BLaER1 (cell line): ENCODE data around the gene CAMLG.
"Not testable (repeated sequence)": the region's sequence is repeated elsewhere in the genome, so short reads cannot be mapped to it uniquely, and the experiment has no call there.

Experiments used
- H3K27ac ChIP-seq: shearing (Covaris generic); formaldehyde crosslinking; 2 replicates; pipeline ENCODE4 v1.8.1; 2022
- H3K27me3 ChIP-seq: shearing (Covaris generic); formaldehyde crosslinking; 2 replicates; pipeline ENCODE4 v1.8.1; 2022
- H3K36me3 ChIP-seq: shearing (Covaris generic); formaldehyde crosslinking; 2 replicates; pipeline ENCODE4 v1.8.1; 2022
- H3K4me1 ChIP-seq: shearing (Covaris generic); formaldehyde crosslinking; 2 replicates; pipeline ENCODE4 v1.8.1; 2022
- H3K4me2 ChIP-seq: shearing (Covaris generic); formaldehyde crosslinking; 2 replicates; pipeline ENCODE4 v1.8.1; 2022
- H3K4me3 ChIP-seq: shearing (Covaris generic); formaldehyde crosslinking; 2 replicates; pipeline ENCODE4 v1.8.1; 2022
- H3K9ac ChIP-seq: shearing (Covaris generic); formaldehyde crosslinking; 2 replicates; pipeline ENCODE4 v1.8.1; 2022
- H3K9me3 ChIP-seq: shearing (Covaris generic); formaldehyde crosslinking; 2 replicates; pipeline ENCODE4 v1.8.1; 2022
- H4K20me1 ChIP-seq: shearing (Covaris generic); formaldehyde crosslinking; 2 replicates; pipeline ENCODE4 v1.8.1; 2022
- Cebpa-rat ChIP-seq: shearing (Covaris generic); IDR thresholded peaks from 2 replicates; pipeline ENCODE4 v1.8.1; 2022

Gene CAMLG

GRCh38 chr5:134736173-134736812 is 2.1 kb upstream of the CAMLG start:
- Histone ChIP-seq H3K4me1 (peaks cover 23% of the 10 kb centered on the region), H3K27me3 (no peaks in the 10 kb centered on the region), H3K36me3 (peaks cover 8% of the 10 kb centered on the region), H3K9ac (no peak overlapping the region), H4K20me1 (peaks cover 17% of the 10 kb centered on the region; the same call in 1 of the 2 replicates), H3K4me3 (no peak overlapping the region), H3K9me3 (no peaks in the 10 kb centered on the region), H3K4me2 (no peak overlapping the region), H3K27ac (no peak overlapping the region)
- TF ChIP-seq Cebpa-rat, result no peak

- Histone ChIP-seq H3K4me1 (peaks cover 23% of the 10 kb centered on the region), H3K27me3 (no peaks in the 10 kb centered on the region), H3K36me3 (peaks cover 33% of the 10 kb centered on the region), H4K20me1 (peaks cover 29% of the 10 kb centered on the region; the same call in 1 of the 2 replicates), H3K9me3 (no peaks in the 10 kb centered on the region), H3K4me2 (peak overlapping the region; percentile 90), H3K9ac (peak overlapping the region; percentile 83), H3K4me3 (peak overlapping the region; percentile 77), H3K27ac (peak overlapping the region; percentile 82)
- TF ChIP-seq Cebpa-rat, result peak; percentile 11; the same call in 1 of the 2 replicates
Observed at GRCh38 chr5:134738963-134739661, 764 bp downstream of the CAMLG start.

GRCh38 chr5:134741052-134741451 is 2.7 kb downstream of the CAMLG start:
- Histone ChIP-seq H3K4me1 (peaks cover 23% of the 10 kb centered on the region), H3K27me3 (no peaks in the 10 kb centered on the region), H3K4me2 (no peak overlapping the region), H3K27ac (no peak overlapping the region), H3K4me3 (no peak overlapping the region), H3K9ac (no peak overlapping the region), H3K36me3 (peaks cover 49% of the 10 kb centered on the region), H4K20me1 (peaks cover 29% of the 10 kb centered on the region; the same call in 1 of the 2 replicates), H3K9me3 (no peaks in the 10 kb centered on the region)
- no peak for TF ChIP-seq Cebpa-rat

- Histone ChIP-seq H3K4me2 (no peak overlapping the region), H3K4me3 (no peak overlapping the region), H3K27ac (no peak overlapping the region), H3K4me1 (peaks cover 23% of the 10 kb centered on the region), H3K27me3 (no peaks in the 10 kb centered on the region), H3K36me3 (peaks cover 49% of the 10 kb centered on the region), H3K9me3 (no peaks in the 10 kb centered on the region), H4K20me1 (peaks cover 29% of the 10 kb centered on the region; the same call in 1 of the 2 replicates), H3K9ac (no peak overlapping the region)
- TF ChIP-seq Cebpa-rat, result no peak
Observed at GRCh38 chr5:134742134-134742533, 3.8 kb downstream of the CAMLG start.

GRCh38 chr5:134749415-134749814 is 11.1 kb downstream of the CAMLG start:
- H3K27ac ChIP-seq, result no peak overlapping the region
- no peaks in the 10 kb centered on the region for H3K9me3 ChIP-seq
- H4K20me1 ChIP-seq, result no peaks in the 10 kb centered on the region
- 0 out of 2 replicates have a peak overlapping the region, but pooled peaks have one; percentile 6 for H3K9ac ChIP-seq
- H3K27me3 ChIP-seq, result no peaks in the 10 kb centered on the region
- TF ChIP-seq Cebpa-rat, result no peak
- peaks cover 48% of the 10 kb centered on the region for H3K36me3 ChIP-seq
- H3K4me3 ChIP-seq, result no peak overlapping the region
- H3K4me2 ChIP-seq, result no peak overlapping the region
- H3K4me1 ChIP-seq, result peaks cover 14% of the 10 kb centered on the region

- no peak for TF ChIP-seq Cebpa-rat
- Histone ChIP-seq H3K36me3 (peaks cover 23% of the 10 kb centered on the region), H3K27me3 (no peaks in the 10 kb centered on the region), H3K27ac (no peak overlapping the region), H3K9me3 (no peaks in the 10 kb centered on the region), H3K4me3 (peak overlapping the region; percentile 92), H3K4me2 (peak overlapping the region; percentile 67), H4K20me1 (peaks cover 45% of the 10 kb centered on the region), H3K4me1 (peaks cover 25% of the 10 kb centered on the region), H3K9ac (peak overlapping the region; percentile 92)
Observed at GRCh38 chr5:134758176-134758503, 19.8 kb downstream of the CAMLG start.

- H3K27ac ChIP-seq, result peak within 1 kb of the TSS; percentile 91
- H3K4me1 ChIP-seq, result peaks cover 25% of the 10 kb centered on the region
- no peak for TF ChIP-seq Cebpa-rat
- H3K9ac ChIP-seq, result peak within 1 kb of the TSS; percentile 92
- no peaks in the 10 kb centered on the region for H3K9me3 ChIP-seq
- peak within 1 kb of the TSS; percentile 92 for H3K4me3 ChIP-seq
- H3K36me3 ChIP-seq, result peaks cover 27% of the 10 kb centered on the region
- peak within 1 kb of the TSS; percentile 89 for H3K4me2 ChIP-seq
- H4K20me1 ChIP-seq, result peaks cover 51% of the 10 kb centered on the region
- no peaks in the 10 kb centered on the region for H3K27me3 ChIP-seq
Observed at GRCh38 chr5:134758504-134759341, 20.4 kb downstream of the CAMLG start, which contains the start of gene DDX46. DDX46 (plus strand) TSS chr5:134758779; CDS start chr5:134758939, 160 bp downstream.

- not testable (repeated sequence) for H3K9ac ChIP-seq, H3K4me1 ChIP-seq, H3K4me2 ChIP-seq, H3K27me3 ChIP-seq, H3K9me3 ChIP-seq, H3K4me3 ChIP-seq, H3K27ac ChIP-seq
- Histone ChIP-seq H3K36me3 (peaks cover 99% of the 10 kb centered on the region), H4K20me1 (peaks cover 36% of the 10 kb centered on the region)
Observed at GRCh38 chr5:134767528-134768291, 29.4 kb downstream of the CAMLG start.

- Histone ChIP-seq H3K4me1 (no peaks in the 10 kb centered on the region), H4K20me1 (peaks cover 21% of the 10 kb centered on the region; the same call in 1 of the 2 replicates), H3K36me3 (peaks cover 99% of the 10 kb centered on the region), H3K9me3 (no peaks in the 10 kb centered on the region), H3K4me2 (no peak overlapping the region), H3K27me3 (no peaks in the 10 kb centered on the region), H3K27ac (no peak overlapping the region), H3K4me3 (no peak overlapping the region), H3K9ac (no peak overlapping the region)
- no peak for TF ChIP-seq Cebpa-rat
Observed at GRCh38 chr5:134769206-134769605, 30.9 kb downstream of the CAMLG start.
